ELF-1 (cell line): ENCODE measurements around the gene SLC66A2.

Experiments used
- DNase-seq: peaks from one replicate; pipeline ENCODE4 v3.0.0-alpha.2; 2016; ENCODE audit warnings: low read depth, low spot score

The SLC66A2 gene

DNA sequence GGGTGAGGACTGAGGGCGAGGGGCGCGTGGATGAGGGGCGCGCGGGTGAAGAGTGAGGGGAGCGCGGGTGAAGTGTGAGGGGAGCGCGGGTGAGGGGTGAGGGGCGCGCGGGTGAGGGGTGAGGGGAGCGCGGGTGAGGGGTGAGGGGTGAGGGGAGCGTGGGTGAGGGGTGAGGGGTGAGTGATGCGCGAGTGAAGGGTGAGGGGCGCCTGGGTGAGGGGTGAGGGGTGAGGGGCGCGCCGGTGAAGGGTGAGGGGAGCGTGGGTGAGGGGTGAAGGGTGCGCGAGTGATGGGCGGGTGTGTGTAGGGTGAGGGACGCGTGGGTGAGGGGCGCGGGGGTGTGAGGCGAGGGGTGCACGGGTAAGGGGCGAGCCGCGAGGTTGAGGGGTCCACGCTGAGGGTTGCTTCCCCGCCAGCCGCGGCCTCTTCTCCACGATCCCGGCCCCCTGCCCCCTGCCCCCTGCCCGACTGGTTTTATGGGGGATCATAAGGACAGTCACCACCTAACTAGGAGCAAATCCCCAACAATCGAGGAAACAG is 1.1 kb upstream of the SLC66A2 start:
- DNase-seq, result no peak

DNA sequence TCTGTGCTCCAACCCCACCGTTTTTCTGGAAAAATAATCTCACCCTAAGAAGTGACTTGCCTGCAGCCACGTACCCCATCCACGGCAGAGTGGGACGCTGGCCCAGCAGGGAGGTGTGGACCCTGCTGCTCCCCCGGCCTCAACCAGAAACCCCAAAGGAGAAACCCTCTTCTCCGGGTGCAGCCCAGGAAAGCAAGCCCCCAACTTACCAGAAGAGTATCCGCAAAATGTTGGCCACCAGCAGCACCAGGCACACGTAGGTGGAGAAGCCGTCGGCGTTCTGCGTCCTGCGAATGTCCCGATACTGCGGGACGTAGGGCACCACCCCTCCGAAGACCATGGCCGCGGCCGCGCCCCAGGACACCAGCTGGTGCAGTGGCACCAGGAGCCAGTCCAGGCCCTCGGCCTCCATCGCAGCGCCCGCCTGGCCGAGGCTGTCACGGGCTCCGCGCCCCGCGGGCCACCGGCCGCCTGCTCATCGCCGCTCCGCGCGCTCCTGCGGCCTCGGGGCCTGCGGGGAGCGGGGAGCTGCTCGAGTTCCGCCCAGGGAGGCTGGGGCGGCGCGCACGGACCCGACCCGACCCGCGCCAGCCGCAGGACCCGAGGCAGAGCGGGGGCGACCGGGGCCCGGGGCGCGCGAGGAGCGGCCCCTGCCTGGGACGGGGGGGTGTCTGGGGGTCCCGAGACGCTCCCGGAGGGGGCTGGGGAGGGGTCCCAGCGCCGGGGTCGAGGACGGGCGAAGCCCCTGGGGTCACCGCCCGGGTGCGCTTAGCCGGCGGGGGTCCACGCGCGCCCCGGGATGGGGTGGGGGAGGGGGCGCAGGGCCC is 725 bp downstream of the SLC66A2 start:
- no peak for DNase-seq

DNA sequence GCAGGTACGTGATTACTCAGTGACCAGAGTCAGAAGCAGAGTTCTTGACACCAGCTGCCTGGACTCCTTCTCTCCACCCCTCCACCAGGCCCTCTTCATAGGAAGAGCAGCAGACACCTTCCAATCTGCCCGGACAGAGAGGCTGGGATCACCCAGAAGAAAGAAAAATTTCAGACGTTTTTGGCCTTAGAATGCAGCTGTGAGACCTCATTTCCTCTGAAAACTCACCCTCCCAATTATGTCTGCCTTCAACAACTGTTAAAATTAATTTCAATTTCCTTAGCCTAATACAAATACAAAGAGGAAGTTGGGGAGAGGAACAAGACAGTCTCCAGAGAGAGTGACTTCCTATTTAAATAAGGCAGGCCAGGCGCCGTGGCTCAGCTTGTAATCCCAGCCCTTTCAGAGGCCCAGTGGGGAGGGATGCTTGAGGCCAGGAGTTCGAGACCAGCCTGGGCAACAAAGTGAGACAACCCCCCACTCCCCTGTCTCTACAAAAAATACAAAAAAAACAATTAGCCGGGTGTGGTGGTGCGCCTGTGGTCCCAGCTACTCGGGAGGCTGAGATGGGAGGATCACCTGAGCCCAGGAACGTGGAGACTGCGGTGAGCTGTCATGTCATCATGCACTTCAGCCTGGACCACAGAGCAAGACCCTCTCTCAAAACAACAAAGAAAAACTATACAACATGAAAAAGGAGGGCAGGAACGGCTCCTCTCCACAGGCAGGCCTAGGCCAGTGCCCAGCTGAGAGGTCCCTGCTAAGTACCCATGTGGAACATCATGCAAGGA is 1.6 kb downstream of the SLC66A2 start:
- no peak for DNase-seq

DNA sequence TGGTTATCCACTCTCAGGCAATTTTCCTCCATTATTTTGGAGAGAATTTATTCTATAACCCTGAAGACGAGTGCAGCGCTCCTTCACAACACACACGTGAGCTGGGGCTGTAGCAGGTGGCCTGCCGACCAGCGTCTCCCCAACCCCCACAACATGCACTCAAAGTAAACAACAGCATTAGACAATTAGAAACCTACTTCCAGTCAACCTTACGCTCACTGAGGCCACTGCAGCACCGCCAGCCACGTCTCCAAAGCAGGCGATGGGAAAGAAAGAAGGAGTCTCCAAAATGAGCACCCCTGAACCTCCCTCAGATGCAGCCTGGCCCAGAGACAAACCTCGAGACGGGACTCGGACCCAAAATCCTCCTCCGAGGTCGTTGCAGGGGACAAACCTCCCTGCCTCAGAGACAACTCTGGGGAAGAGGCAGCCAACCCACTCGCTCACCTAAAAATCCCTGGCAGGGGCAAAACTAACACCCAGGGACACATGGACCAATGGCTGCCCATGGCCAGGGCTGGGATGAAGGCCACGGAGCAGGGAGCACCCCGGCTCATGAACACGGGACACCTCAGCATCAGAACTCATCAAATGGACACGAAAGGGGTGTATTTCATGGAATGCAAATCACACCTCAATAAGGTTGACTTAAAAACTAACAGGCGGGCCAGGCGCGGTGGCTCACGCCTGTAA is 2.6 kb downstream of the SLC66A2 start:
- no peak for DNase-seq

DNA sequence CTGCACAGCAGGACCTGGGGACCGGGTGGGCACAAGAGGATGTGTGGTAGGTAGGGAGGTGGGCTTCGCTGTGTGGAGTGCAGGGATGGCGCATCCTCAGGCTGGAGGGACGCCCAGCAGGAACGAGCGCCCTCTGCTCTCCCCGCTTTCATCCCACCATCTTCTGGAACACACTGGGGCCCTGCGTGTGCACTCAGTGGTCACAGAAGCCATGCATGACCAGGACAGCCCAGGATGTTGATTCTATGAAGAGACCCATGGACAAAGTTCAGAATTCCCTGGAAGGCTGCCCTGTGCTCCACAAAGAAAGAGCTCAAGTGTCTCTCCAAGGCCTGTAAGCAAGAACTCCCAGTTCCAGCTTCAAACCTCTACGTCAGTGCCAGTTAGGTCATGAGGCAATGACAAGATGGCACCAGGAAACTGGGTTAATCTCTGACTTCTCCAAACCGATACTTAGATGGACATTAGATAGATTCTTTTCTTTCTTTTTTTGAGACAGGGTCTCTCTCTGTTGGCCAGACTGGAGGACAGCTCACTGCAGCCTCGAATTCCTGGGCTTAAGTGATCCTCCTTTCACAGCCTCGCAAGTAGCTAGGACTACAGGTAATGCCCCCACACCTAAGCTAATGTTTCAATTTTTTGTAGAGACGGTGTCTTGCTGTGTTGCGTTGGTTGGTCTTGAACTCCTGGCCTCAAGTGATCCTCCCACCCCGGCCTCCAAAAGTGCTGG is 3.4 kb downstream of the SLC66A2 start:
- no peak for DNase-seq

DNA sequence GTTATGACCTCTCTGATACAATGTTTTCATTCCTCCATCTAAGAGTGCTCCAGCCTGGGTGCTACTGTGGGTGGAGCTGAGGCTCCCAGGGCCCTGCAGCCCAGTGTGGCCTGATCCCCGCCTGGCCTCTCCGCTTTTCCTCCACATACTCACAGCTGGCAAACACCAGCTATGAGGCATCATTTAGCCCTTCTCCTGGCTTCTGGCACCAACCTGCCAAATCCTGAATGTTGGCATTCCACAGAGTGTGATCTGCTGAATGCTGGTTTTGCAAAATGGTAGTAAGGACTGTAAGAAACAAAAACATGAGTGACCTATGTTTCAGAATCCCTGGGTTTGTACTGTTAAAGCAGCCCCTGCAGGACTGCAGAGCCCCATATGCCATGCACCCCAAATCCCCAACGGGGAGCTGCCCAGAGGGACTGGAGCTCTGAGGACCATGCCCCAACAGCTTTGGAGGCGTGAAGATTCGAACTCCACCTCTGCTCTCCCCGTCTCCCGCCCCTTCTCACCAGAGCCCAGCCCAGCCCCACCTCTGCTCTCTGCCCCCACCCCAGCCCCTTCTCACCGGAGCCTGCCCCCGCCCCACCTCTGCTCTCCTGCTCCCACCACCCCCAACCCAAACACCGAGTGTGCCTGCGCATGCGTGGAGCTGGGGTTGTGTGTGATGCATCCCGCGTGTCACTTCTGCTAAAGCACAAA is 4.2 kb downstream of the SLC66A2 start:
- DNase-seq, result no peak

DNA sequence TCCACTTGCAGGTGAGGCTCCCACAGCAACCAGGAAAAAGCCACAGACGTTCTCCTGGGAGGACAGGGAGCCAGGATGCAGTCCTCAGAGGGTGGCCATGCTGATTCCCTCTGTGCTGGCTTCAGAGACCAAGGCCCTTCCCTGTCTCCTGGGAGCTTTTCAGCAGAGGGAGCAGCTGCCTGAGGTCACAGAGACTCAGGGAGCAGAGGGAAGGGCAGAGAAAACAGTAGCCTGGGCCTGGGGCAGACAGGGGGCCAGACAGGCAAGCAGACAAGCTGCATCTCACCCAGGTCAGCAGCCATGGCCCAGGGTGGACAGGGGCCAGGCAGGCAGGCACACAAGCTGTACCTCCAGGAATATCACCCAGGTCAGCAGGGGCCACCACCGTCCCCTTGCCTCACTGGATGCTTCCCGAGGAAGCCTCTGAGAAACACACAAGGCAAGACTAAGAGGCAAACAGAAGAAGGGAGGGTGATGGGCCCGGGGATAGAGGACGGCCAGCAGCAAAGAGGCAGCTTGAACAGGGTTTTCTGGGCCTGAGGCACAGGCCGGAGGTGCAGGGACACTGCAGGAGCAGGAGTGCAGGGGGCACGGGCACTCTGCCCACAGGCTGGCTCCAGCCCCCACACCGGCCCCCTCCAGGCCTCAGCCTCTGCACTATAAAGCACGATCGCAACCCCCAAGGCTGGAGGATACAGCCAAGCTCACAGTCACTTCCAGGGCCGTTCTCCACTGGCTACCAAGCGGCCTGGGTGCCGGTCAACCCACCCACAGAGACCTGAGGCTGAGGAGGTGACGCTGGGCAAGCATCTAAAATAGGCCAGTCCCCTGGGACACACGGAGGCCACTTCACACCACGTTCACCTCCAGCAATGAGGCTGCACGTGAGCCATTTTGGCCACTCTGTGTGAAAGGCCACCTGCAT is 6.1 kb downstream of the SLC66A2 start:
- DNase-seq, result peak; percentile 53

DNA sequence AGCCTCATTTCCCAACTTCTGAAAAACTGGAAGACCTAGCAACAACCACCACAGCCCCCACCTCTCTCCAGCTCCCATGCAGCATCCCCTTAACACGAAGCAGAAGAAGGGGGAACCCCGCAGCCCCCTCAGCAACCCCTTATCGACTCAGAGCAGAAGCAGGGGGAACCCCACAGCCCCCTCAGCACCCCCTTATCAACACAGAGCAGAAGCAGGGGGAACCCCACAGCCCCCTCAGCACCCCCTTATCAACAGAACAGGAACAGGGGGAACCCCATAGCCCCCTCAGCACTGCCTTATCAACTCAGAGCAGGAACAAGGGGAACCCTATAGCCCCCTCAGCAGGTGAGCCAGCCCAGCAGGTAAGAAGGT is 6.7 kb downstream of the SLC66A2 start:
- no peak for DNase-seq

DNA sequence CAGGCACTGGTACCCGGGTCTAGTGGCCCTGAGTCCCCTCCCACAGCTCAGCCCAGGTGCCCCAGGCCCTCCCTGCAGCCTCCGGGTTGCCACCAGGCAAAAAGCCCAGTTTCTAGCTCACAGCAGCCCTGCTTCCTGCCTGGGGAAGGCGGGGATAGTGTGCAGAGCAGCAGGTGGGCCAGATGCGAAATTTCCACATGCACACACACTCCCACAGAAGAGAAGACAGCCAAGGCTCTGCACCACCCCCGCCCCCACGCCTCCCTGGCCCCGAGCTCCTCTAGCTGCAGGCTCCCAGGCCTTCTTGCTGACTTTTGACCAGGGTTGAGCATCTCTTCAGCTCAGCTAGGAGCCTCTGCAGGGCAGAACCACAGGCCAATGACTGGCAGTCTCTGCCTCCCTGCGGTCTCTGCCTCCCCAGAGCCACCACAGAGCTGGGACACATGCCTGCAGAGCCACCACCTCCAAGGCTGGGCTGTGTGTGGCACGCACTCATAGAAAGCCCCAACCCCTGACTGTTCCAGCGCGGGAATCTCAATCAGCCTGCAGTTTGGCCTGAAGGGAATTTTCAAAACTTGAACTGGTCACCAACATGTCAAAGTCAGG is 7.2 kb downstream of the SLC66A2 start:
- DNase-seq, result no peak

DNA sequence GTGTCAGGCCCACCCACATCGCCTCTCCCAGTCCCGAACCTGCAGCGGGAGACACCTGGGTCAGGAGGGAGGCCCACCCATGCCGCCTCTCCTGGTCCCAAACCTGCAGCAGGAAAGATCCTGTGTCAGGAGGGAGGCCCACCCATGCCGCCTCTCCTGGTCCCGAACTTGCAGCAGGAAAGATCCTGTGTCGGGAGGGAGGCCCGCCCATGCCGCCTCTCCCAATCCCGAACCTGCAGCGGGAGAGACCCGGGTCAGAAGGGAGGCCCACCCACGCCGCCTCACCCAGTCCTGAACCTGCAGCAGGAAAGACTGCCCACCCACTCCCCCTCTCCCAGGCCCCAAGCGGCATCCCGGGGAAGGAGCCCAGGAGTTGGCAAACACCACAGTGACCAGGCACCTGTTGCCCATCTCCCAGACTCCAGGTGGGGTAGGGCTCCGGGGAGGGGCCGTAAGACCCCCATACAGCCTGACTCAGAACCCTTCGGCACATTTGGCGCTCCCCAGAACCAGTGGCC is 7.8 kb downstream of the SLC66A2 start:
- DNase-seq, result no peak

DNA sequence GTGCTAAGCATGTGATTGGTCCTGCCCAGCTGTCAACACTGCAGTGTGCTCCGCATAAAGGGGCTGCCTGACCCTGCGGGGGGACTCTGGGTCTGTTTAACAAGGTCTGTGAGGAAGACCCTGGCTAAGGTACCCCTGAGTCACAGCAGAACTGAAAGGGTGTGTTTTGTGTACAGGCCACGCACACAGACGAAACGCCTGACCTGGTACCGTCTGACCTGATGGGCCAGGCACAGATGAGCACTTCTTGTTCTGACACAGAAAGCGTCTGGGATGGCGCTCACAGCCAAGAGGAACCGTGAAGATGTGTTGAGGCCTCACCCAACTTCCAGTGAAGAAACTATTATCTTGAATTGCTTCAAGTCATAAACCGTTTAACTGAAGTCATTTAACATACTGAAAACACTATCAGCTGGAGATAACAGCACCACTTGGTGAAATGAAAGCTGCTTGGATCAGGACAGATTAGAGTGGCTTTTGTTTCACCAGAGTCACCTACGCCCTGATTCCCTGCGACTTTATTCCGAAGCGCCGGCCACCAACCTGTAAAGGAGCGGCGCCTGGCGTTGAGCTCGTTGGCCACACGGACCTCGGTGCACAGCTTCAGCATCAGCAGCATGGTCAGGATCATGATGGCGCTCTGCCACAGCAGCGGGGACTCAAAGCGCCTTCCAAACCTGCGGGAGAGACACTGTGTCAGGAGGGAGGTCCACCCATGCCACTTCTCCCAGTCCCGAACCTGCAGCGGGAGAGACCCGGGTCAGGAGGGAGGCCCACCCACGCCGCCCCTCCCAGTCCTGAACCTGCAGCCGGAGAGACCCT is 8.5 kb downstream of the SLC66A2 start:
- no peak for DNase-seq

DNA sequence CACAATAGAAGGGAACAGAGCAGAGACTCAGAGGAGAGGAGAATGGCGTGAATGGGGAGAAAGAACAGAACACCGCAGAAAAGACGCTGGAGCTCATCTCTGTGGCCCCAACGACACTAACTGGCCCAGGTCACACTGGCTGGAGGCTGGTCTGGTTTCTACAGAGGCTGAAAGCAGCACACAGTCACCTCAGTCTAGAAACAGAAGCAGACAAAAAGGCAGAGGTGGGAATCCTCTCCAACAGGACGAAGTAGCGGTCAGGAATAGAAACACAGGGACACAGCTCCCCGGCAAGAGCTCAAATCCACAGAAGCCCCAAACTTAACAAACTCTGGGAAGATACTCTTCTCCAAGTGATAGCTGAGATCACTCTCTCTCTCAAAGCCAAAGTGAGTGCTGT is 9.2 kb downstream of the SLC66A2 start:
- no peak for DNase-seq

DNA sequence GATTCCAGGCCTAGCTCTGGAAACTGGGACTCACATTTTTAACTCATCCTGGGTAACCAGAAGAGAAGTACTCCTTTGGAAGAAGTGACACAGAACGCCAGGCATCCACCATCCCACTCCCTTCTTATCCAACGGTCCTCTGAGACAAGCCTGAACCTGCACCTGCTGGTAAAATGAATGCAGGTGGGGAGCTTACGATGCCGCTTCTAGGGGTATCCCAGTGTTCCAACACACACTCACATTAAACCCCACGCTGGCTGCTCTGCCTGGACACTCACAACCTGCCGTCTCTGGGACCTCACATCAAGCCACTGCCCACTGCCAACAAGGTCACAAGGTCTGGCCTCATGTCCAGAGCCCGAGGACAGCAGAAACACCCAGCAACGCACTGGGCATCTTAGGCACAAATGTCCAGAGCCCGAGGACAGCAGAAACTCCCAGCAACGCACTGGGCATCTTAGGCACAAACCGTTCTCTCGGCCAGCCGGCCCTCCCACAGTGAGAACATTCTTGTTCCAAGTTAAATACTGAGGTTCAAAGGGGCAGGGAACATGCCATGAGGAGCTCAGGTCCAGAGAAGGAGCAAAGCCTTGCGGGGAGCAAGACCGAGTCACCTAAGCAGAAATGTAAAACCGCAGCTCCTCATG is 9.9 kb downstream of the SLC66A2 start:
- no peak for DNase-seq

DNA sequence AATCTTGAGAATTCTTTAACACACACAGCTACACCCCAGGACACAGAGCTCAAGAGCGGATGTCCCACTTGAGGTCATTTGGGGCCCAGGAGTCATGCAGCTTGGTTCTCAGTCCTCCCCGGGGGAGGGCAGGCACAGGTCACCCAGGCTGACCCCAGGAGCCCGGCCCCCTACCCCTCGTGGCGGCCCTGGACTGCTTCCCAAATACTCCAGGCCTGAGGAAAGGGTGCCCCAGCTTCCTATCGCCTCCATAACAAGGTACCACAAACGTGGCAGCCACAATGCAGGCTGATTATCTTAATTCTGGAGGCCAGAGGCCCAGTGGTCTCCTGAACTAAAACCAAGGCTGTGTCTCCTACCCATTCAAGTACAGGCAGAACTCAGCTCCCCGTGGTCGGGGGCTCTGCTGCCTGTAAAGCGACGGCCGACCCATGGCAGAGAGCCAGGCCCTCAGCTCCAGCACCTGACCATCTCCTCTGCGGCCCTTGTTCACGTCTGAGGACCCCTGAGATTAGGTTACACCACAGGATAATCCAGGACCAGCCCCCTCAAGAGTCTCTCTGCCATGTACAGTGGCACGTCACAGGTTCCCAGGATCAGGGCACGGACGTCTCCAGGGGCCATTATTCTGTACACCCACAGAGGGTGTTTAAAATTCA is 10.5 kb downstream of the SLC66A2 start:
- DNase-seq, result no peak

DNA sequence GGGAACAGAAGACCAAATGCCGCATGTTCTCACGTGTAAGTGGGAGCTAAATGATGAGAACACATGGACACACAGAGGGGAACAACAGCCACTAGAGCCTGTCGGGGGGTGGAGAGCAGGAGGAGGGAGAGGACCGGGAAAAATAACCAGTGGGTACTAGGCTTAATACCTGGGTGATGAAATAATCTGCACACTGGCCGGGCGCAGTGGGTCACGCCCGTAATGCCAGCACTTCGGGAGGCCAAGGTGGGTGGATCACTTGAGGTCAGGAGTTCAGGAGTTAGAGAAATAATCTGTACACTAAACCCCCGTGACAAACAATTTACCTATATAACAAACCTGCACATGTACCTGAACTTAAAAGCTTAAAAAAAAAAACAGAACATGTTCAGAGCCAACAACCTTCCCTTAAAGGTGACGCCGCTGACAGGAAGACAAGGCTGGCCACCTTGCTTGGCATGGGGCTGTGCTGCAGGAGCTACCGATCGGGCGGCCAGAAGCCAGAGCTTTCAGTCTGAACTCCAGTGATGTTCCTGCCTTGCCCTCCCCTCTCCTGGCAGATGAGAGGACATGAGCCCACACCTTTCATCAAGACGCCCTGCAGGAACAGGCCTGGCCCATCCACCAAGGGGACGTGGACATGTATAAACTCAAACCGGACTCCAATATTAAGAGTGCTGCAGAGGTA is 11.2 kb downstream of the SLC66A2 start:
- DNase-seq, result no peak

DNA sequence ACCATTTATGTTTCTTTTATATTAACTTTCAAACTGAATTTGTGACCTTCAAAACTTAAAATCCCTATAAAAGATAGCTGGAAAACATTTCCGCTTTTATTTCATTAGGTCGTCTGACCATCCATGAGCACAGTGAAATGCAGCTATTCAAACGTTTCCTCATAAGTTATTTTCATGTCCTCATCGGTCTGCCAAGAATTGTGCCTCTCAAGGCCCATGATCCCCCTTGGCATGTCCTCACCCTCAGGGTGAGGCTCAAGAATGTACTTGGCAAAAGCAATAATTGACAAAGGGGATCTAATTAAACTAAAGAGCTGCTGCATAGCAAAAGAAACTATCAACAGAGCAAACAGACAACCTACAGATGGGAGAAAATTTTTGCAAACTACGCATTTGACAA is 12.4 kb downstream of the SLC66A2 start:
- no peak for DNase-seq

DNA sequence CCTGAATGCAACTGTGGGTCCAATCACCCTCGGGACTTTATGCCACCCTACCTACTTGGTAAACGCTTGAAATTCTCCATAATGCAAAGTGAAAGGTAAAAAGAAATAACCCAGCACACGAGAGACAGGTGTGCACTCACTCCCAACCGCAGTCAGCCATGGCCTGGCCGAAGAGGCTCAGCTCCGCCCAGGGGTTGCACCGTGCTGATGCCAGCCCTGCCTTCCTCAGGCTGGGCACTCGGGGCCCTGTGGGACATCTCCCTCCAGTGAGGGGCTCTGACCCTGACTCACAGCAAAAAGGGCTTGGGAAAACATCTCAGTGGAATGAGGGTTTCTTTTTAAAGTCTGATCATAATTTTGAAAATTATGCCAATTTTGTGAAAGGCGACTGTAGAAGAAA is 13.3 kb downstream of the SLC66A2 start:
- no peak for DNase-seq
